Measurements from ENCODE around the gene BSX.
A peak's percentile ranks its signal among the peaks of the same experiment; 100 is the strongest.

Gene BSX

DNA sequence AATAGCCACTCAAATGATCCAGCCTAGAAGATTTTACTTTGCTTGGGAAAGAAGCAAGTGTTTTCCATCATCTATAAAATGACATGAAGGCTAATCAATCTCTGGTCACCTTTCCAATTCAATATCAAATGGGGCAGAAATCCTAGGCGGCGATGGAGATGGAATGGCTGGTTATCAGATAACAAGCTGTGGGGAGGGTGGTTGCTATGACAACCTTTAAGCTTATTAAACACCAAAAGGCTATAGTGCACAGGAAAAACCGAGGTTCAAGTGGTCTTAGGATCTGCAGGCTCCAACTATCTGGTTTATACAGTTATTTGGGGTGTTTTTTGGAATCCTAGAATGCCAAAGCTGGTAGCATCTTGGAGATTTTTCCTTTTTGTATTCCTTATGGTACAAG, 13.9 kb upstream of the BSX start:
- no peak for TF ChIP-seq TAF1 (IDR thresholded peaks at IDR 0.05; ENCODE audit: borderline replicate concordance, insufficient read depth, low read length)
- TF ChIP-seq SIN3A (IDR thresholded peaks at IDR 0.05; ENCODE audit: borderline replicate concordance, insufficient read depth, low read length), result no peak
- TF ChIP-seq, protein P1, sequence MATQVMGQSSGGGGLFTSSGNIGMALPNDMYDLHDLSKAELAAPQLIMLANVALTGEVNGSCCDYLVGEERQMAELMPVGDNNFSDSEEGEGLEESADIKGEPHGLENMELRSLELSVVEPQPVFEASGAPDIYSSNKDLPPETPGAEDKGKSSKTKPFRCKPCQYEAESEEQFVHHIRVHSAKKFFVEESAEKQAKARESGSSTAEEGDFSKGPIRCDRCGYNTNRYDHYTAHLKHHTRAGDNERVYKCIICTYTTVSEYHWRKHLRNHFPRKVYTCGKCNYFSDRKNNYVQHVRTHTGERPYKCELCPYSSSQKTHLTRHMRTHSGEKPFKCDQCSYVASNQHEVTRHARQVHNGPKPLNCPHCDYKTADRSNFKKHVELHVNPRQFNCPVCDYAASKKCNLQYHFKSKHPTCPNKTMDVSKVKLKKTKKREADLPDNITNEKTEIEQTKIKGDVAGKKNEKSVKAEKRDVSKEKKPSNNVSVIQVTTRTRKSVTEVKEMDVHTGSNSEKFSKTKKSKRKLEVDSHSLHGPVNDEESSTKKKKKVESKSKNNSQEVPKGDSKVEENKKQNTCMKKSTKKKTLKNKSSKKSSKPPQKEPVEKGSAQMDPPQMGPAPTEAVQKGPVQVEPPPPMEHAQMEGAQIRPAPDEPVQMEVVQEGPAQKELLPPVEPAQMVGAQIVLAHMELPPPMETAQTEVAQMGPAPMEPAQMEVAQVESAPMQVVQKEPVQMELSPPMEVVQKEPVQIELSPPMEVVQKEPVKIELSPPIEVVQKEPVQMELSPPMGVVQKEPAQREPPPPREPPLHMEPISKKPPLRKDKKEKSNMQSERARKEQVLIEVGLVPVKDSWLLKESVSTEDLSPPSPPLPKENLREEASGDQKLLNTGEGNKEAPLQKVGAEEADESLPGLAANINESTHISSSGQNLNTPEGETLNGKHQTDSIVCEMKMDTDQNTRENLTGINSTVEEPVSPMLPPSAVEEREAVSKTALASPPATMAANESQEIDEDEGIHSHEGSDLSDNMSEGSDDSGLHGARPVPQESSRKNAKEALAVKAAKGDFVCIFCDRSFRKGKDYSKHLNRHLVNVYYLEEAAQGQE (IDR thresholded peaks at IDR 0.05; ENCODE audit: insufficient read depth in 1 of 2, low read depth in 2 of 2, low read length in 2 of 2), result no peak

GRCh38 chr11:122984186-122985011, 2.8 kb upstream of the BSX start:
- TF ChIP-seq, protein P1 (IDR thresholded peaks at IDR 0.05; ENCODE audit: insufficient read depth in 1 of 2, low read depth in 2 of 2, low read length in 2 of 2), result peak in 1 of 2 experiments; percentile 17; a peak in 1 of 4 replicates
- TF ChIP-seq FOXP2 (optimal IDR thresholded peaks at IDR 0.05; ENCODE audit: borderline replicate concordance, extremely low read depth, extremely low read length, insufficient read depth), result no peak

DNA sequence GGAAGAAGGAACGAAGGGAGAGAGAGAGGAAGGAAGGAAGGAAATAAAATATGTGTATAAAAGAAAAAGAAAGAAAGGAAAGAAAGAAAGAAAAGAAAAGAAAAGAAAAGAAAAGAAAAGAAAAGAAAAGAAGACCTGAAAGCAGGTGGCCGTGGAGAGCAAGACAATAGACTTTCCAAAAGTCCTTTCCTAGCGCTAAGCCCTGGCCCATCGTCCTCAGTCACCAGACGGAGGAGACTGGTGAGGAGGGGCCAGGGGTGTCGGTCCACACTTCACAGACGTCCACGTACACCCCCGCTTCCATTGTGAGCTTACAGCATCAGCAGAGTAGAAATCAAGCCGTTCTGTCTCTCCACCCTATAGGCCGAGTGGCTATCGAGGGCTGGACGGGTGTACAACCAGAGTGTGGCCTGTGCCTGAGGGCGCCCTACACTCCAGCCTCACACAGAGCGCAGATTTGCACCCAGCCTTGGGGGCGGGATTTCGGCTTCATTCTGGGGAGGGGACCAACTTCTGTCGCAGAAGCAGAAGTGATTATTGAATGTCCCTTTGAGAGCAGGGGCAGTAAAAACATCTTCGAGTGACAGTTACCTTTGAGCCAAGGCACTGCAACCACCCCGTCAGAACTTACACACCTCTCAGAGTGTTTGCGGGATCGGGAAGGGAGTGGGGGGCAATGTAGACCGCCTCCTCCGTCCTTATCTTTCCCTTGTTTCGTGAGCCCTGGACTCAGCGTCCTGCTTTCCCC, 2.0 kb upstream of the BSX start:
- TF ChIP-seq SIN3A (IDR thresholded peaks at IDR 0.05; ENCODE audit: borderline replicate concordance, insufficient read depth, low read length), result no peak
- TF ChIP-seq, protein P1 (IDR thresholded peaks at IDR 0.05; ENCODE audit: insufficient read depth in 1 of 2, low read depth in 2 of 2, low read length in 2 of 2), result no peak
- no peak for TF ChIP-seq TAF1 (IDR thresholded peaks at IDR 0.05; ENCODE audit: borderline replicate concordance, insufficient read depth, low read length)
- TF ChIP-seq POLR2AphosphoS5 (IDR thresholded peaks at IDR 0.05; ENCODE audit: low read depth, low read length), result no peak
- TF ChIP-seq FOXP2 (optimal IDR thresholded peaks at IDR 0.05; ENCODE audit: borderline replicate concordance, extremely low read depth, extremely low read length, insufficient read depth), result no peak

DNA sequence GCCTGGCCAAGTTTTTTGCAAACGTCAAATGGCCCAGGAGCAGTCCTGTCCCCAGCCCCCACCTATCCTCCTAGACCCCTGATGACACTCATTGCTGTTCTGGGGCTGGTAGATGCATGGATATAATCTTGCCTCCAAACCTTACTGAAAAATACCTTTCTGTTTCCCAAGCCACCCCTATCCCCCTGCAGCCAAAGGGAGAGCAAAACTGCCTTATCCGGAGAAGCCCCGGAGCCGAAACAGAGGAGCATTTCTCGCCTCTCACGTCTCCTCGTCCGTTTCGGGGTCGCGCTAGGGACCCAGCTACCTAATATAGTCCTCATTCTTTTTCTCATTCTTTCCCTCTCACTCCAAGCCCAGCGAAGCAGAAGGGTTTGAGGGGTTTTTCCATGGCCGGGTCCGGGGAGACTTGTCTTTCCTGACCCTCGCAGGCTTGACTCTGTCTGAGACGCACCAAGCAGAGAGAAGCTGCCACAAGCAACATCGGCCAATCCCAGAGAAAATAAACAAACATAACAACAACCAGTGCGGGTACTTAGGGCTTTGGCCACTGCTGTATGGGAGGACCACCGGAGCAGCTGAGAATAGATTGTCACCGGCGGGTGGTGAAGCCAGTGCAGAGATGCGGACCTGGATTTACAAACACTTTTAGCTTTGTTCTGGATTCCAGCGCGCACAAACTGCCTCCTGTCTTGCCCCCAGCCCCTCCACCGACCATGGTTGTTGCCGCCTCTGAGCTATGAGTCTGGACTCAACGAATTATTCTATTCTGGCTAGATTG, 1.6 kb downstream of the BSX start:
- TF ChIP-seq POLR2AphosphoS5 (IDR thresholded peaks at IDR 0.05; ENCODE audit: low read depth, low read length) (no peak), TAF1 (IDR thresholded peaks at IDR 0.05; ENCODE audit: borderline replicate concordance, insufficient read depth, low read length) (no peak), SIN3A (IDR thresholded peaks at IDR 0.05; ENCODE audit: borderline replicate concordance, insufficient read depth, low read length) (no peak), FOXP2 (optimal IDR thresholded peaks at IDR 0.05; ENCODE audit: borderline replicate concordance, extremely low read depth, extremely low read length, insufficient read depth) (no peak)
- TF ChIP-seq, protein P1 (IDR thresholded peaks at IDR 0.05; ENCODE audit: insufficient read depth in 1 of 2, low read depth in 2 of 2, low read length in 2 of 2), result no peak

All from PFSK-1 (cell line).